Retinal pigment epithelial cell (primary cell): ENCODE data around the gene TBCC.

Experiments used
- DNase-seq: peaks from one replicate; pipeline ENCODE4 v3.0.0-alpha.2; 2010; ENCODE audit warnings: low read depth
- H3K4me3 ChIP-seq: 2 replicates; pipeline ENCODE4 v1.5.1; 2011; ENCODE audit warnings: mild to moderate bottlenecking, low read length, control low read depth, moderate library complexity
- CTCF ChIP-seq: conservative IDR thresholded peaks from 2 replicates; pipeline ENCODE4 v1.5.1; 2011; ENCODE audit warnings: low read depth, low read length, control low read depth, inconsistent platforms

The TBCC gene

GRCh38 chr6:42761287-42762067, 15.6 kb upstream of the TBCC start:
- TF ChIP-seq CTCF: no peak

GRCh38 chr6:42758756-42759430, 13.0 kb upstream of the TBCC start:
- no peak for TF ChIP-seq CTCF
- DNase-seq: no peak

More at GRCh38 chr6:42761287-42762067, 15.6 kb upstream of the TBCC start:
- DNase-seq: no peak
- no peak overlapping the region for H3K4me3 ChIP-seq

GRCh38 chr6:42756722-42757121, 10.8 kb upstream of the TBCC start:
- DNase-seq: no peak
- no peak overlapping the region for H3K4me3 ChIP-seq
- no peak for TF ChIP-seq CTCF

More at GRCh38 chr6:42758756-42759430, 13.0 kb upstream of the TBCC start:
- no peak overlapping the region for H3K4me3 ChIP-seq

DNA sequence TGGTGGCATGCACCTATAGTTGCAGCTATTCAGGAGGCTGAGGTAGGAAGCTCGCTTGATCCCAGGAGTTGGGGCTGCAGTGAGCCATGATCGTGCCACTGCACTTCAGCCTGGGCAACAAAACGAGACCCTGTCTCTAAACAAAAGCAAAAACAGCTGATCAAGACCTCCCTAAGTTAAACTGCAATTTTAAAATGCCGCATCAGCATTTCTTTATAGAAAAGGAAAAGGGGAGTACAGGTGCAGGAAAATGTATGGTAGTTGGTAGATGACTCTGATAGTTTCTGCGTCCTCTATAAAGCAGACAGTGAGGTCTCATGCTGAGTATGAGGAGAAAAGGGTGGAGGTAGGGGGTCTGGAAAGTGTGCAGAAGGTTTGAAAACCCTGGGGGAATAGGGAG, 8.9 kb upstream of the TBCC start:
- no peak for TF ChIP-seq CTCF
- DNase-seq: no peak
- no peak overlapping the region for H3K4me3 ChIP-seq

DNA sequence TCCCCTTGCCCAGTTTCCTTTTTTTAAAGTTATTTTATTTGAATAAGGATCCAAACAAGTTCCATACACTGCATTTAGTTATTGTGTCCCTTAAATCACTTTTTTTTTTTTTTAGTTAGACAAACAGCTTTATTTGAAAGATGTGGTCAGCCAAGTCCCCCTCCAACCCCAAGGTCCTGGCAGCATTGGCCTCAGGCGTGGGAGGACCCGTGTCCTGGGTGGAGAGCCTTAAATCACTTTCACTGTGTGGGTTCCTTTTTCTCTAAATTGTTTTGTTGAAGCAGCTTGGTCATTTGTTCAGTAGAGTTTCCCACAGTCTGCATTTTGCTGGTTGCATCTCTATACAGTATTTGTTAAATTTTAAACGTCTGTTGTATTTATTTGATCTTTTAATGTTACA, 5.2 kb upstream of the TBCC start:
- no peak for TF ChIP-seq CTCF
- no peak for DNase-seq
- H3K4me3 ChIP-seq: no peak overlapping the region

GRCh38 chr6:42748203-42748898, 2.4 kb upstream of the TBCC start:
- no peak for DNase-seq
- H3K4me3 ChIP-seq: no peak overlapping the region
- TF ChIP-seq CTCF: no peak
